Fibroblast of pulmonary artery (primary cell): ENCODE data around the gene DPY30.
A peak's percentile ranks its signal among the peaks of the same experiment; 100 is the strongest.
"Not testable (repeated sequence)": the region's sequence is repeated elsewhere in the genome, so short reads cannot be mapped to it uniquely, and the experiment has no call there.

Source experiments
- DNase-seq: peaks from one replicate; pipeline ENCODE4 v3.0.0-alpha.2; 2010; ENCODE audit warnings: low read depth
- H3K4me3 ChIP-seq: replicated peaks from 2 replicates; pipeline ENCODE4 v1.5.1; 2011; ENCODE audit warnings: low read depth, mild to moderate bottlenecking, control low read depth, low read length, moderate library complexity
- TF ChIP-seq, protein P1 (sequence below): IDR thresholded peaks from 2 replicates; pipeline ENCODE4 v1.5.1; 2011; ENCODE audit warnings: mild to moderate bottlenecking, control low read depth, low read length, inconsistent platforms; ENCODE audit errors: missing control alignments

The DPY30 gene

GRCh38 chr2:32061973-32062861 lies 22.6 kb upstream of the DPY30 start:
- TF ChIP-seq, protein P1, sequence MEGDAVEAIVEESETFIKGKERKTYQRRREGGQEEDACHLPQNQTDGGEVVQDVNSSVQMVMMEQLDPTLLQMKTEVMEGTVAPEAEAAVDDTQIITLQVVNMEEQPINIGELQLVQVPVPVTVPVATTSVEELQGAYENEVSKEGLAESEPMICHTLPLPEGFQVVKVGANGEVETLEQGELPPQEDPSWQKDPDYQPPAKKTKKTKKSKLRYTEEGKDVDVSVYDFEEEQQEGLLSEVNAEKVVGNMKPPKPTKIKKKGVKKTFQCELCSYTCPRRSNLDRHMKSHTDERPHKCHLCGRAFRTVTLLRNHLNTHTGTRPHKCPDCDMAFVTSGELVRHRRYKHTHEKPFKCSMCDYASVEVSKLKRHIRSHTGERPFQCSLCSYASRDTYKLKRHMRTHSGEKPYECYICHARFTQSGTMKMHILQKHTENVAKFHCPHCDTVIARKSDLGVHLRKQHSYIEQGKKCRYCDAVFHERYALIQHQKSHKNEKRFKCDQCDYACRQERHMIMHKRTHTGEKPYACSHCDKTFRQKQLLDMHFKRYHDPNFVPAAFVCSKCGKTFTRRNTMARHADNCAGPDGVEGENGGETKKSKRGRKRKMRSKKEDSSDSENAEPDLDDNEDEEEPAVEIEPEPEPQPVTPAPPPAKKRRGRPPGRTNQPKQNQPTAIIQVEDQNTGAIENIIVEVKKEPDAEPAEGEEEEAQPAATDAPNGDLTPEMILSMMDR = no peak
- peak overlapping the region; percentile 84 for H3K4me3 ChIP-seq
- DNase-seq = peak; percentile 73

- TF ChIP-seq, protein P1 = no peak
- no peak overlapping the region for H3K4me3 ChIP-seq
Observed at GRCh38 chr2:32061430-32061829, 21.8 kb upstream of the DPY30 start.

GRCh38 chr2:32060266-32060665 lies 20.7 kb upstream of the DPY30 start:
- TF ChIP-seq, protein P1 = no peak
- DNase-seq = no peak
- H3K4me3 ChIP-seq = no peak overlapping the region

More at GRCh38 chr2:32061430-32061829, 21.8 kb upstream of the DPY30 start:
- DNase-seq = no peak

- H3K4me3 ChIP-seq = no peak overlapping the region
- TF ChIP-seq, protein P1 = no peak
- peak; percentile 22 for DNase-seq
Observed at GRCh38 chr2:32058130-32058529, 18.5 kb upstream of the DPY30 start.

GRCh38 chr2:32054583-32054982 lies 15.0 kb upstream of the DPY30 start:
- DNase-seq, H3K4me3 ChIP-seq: not testable (repeated sequence)

DNA sequence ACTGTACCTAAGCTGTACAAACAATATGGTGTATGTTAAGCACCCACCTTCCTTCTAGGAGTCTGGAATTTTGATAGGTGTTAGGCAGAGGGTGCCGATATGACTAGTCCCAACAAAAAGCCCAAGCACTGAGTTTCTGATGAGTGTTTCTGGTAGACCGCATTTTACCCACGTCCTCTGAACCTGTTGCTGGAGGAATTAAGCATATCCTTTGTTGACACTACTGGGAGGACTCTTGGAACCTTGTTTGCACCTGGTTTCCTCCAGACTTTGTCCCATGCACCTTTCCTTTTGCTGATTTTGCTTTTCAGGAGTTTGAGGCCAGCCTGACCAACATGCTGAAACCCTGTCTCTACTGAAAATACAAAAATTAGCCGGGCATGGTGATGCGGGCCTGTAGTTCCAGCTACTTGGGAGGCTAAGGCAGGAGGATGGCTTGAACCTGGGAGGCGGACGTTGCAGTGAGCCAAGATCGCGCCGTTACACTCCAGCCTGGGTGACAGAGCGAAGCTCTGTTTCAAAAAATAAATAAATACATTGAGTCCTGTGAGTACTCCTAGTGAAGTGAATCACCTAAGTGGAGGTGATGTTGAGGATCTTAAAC lies 12.3 kb upstream of the DPY30 start:
- no peak overlapping the region for H3K4me3 ChIP-seq
- no peak for DNase-seq
- TF ChIP-seq, protein P1 = no peak

DNA sequence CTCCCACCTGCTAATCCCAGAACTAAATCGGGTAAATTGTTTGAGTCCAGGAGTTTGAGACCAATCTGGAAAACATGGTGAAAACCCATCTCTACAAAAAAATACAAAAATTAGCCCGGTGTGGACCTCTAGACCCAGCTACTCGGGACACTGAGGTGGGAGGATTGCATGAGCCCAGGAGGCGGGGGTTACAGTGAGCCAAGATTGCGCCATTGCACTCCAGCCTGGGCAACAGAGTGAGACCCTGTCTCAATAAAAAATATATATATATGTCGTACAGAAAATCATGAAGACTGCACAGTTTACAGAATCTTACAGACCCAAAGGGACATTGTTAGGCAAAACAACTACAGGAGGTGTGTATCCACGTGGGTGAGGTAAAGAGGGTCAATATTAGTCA lies 4.0 kb upstream of the DPY30 start:
- H3K4me3 ChIP-seq = no peak overlapping the region
- DNase-seq = no peak
- TF ChIP-seq, protein P1 = no peak

- H3K4me3 ChIP-seq = not testable (repeated sequence)
- peak; percentile 4 for DNase-seq
Observed at GRCh38 chr2:32034198-32034887, 5.3 kb downstream of the DPY30 start.

GRCh38 chr2:32018789-32019482 lies 20.7 kb downstream of the DPY30 start:
- not testable (repeated sequence) for H3K4me3 ChIP-seq, DNase-seq
